HepG2 (cell line): Measurements from ENCODE around the gene NUB1. TPM values are rescaled to one million over a fixed set of nuclear protein-coding genes. Genes with fewer than 3 reads are reported as not detected.

ENCODE experiments used
- ATAC-seq: fragments of 200-7000 bp; cut with Tn5 transposase; 3 replicates; pipeline ENCODE4 v1.9.1; 2020; ENCODE audit warnings: mild to moderate bottlenecking, moderate library complexity
- BruUV-seq: library from RNA; stranded (reverse); fragments of 400-500 nt; replicated peaks from 2 replicates; lab custom pipeline; 2021; lab: Mats Ljungman, UMichigan
- CTCF ChIA-PET: fragments of 300-600 bp; formaldehyde crosslinking; extraction: SDS; loops from one replicate; lab custom pipeline; 2021; ENCODE audit warnings: low total read pairs, inconsistent platforms, low intra/inter-chr PET ratio; lab: Yijun Ruan, JAX
- POLR2A ChIA-PET: fragments of 350-600 bp; sonication (Branson Sonifier 250); formaldehyde crosslinking; loops from one replicate; lab custom pipeline; 2020; ENCODE audit warnings: antibody characterized with exemption, inconsistent platforms; lab: Yijun Ruan, JAX
- DNase-seq: peaks from one replicate; pipeline ENCODE4 v3.0.0-alpha.2; 2015; ENCODE audit warnings: low spot score
- FAIRE-seq: peaks from 3 replicates; lab custom pipeline; 2011; peaks lifted over from hg19 to GRCh38; lab: Jason Lieb, UNC
- H2AFZ ChIP-seq: one replicate; pipeline ENCODE4 v1.6.1; 2011; ENCODE audit warnings: low read length, inconsistent platforms
- H3K27ac ChIP-seq: fragments of 300-600 bp; 3 replicates; pipeline ENCODE4 v1.8.0; 2011; ENCODE audit warnings: mixed run types, mild to moderate bottlenecking, mixed read lengths, low read length, inconsistent platforms; ENCODE audit not compliant: insufficient read depth; ENCODE audit errors: extremely low read length
- H3K27me3 ChIP-seq, 2 experiments: fragments of 200-600 bp in 1 of 2; 2 replicates in 1 of 2; 3 replicates in 1 of 2; pipeline versions ENCODE4 v1.6.0 to v1.8.0; 2011; ENCODE audit warnings: low read length in 2 of 2, mild to moderate bottlenecking in 2 of 2, moderate library complexity in 2 of 2, inconsistent platforms in 1 of 2; ENCODE audit not compliant: insufficient read depth in 2 of 2, control insufficient read depth in 1 of 2
- H3K36me3 ChIP-seq, 2 experiments: fragments of 200-600 bp in 1 of 2; replicated peaks in 1 of 2; 2 replicates in 1 of 2; 3 replicates in 1 of 2; pipeline versions ENCODE4 v1.5.1 to v1.8.0; 2011; ENCODE audit warnings: low read length in 2 of 2, inconsistent platforms in 1 of 2; ENCODE audit not compliant: insufficient read depth in 2 of 2, control insufficient read depth in 1 of 2
- H3K4me1 ChIP-seq: 2 replicates; pipeline ENCODE4 v1.5.1; 2012; ENCODE audit warnings: low read length, inconsistent platforms; ENCODE audit not compliant: insufficient read depth
- H3K4me2 ChIP-seq: 2 replicates; pipeline ENCODE4 v1.6.0; 2011; ENCODE audit warnings: low read depth, low read length, inconsistent platforms
- H3K4me3 ChIP-seq, 3 experiments: fragments of 200-600 bp in 1 of 3; sonication (generic), shearing (Covaris generic) in 1 of 3; replicated peaks in 1 of 3; 2 replicates each; pipeline ENCODE4 v1.5.1; 2011 to 2016; ENCODE audit warnings: low read length in 3 of 3, inconsistent platforms in 2 of 3, low read depth in 2 of 3, mild to moderate bottlenecking in 2 of 3, control low read depth in 1 of 3, mixed read lengths in 1 of 3; ENCODE audit not compliant: insufficient read depth in 1 of 3
- H3K79me2 ChIP-seq: one replicate; pipeline ENCODE4 v1.6.1; 2011; ENCODE audit warnings: low read length, inconsistent platforms; ENCODE audit not compliant: insufficient read depth
- H3K9ac ChIP-seq: 2 replicates; pipeline ENCODE4 v1.6.0; 2011; ENCODE audit warnings: mild to moderate bottlenecking, low read depth, low read length, inconsistent platforms; ENCODE audit not compliant: insufficient read depth
- H3K9me3 ChIP-seq: 2 replicates; pipeline ENCODE4 v1.5.1; 2012; ENCODE audit warnings: mild to moderate bottlenecking, low read length
- H4K20me1 ChIP-seq: 2 replicates; pipeline ENCODE4 v1.6.0; 2011; ENCODE audit warnings: inconsistent platforms, mild to moderate bottlenecking, low read length, moderate library complexity; ENCODE audit not compliant: insufficient read depth
- ATF4 ChIP-seq, 2 experiments: fragments of 450-650 bp in 1 of 2; sonication (generic) in 1 of 2; formaldehyde crosslinking; IDR thresholded peaks; 2 replicates each; pipeline versions ENCODE4 v1.5.0 to v1.8.0; 2020 to 2022; ENCODE audit warnings: mild to moderate bottlenecking in 1 of 2, missing genetic modification reagents in 1 of 2
- CCDC6 ChIP-seq: sonication (generic); formaldehyde crosslinking; IDR thresholded peaks from 2 replicates; pipeline ENCODE4 v1.8.1; 2022; ENCODE audit warnings: mild to moderate bottlenecking, missing genetic modification reagents, moderate library complexity
- HMG20A ChIP-seq: IDR thresholded peaks from 2 replicates; pipeline ENCODE4 v1.6.1; 2016; ENCODE audit warnings: borderline replicate concordance
- KMT2B ChIP-seq: IDR thresholded peaks from 2 replicates; pipeline ENCODE4 v1.6.1; 2016; ENCODE audit warnings: missing genetic modification reagents, missing compliant biosample characterization
- MAF1 ChIP-seq: sonication (generic); formaldehyde crosslinking; IDR thresholded peaks from 2 replicates; pipeline ENCODE4 v1.5.0; 2020; ENCODE audit warnings: missing genetic modification reagents, borderline replicate concordance
- ONECUT2 ChIP-seq: sonication (generic); formaldehyde crosslinking; IDR thresholded peaks from 2 replicates; pipeline ENCODE4 v1.4.0; 2020; ENCODE audit warnings: missing genetic modification reagents
- PLRG1 ChIP-seq: fragments of 450-650 bp; conservative IDR thresholded peaks from 2 replicates; pipeline ENCODE4 v1.6.1; 2016
- POLR2AphosphoS5 ChIP-seq: IDR thresholded peaks from 2 replicates; pipeline ENCODE4 v1.6.1; 2012; ENCODE audit warnings: low read depth, low read length
- SALL1 ChIP-seq: sonication (generic); formaldehyde crosslinking; IDR thresholded peaks from 2 replicates; pipeline ENCODE4 v1.8.0; 2022; ENCODE audit warnings: mild to moderate bottlenecking, missing genetic modification reagents
- ZNF18 ChIP-seq: sonication (generic); formaldehyde crosslinking; IDR thresholded peaks from 2 replicates; pipeline ENCODE4 v1.8.0; 2022; ENCODE audit warnings: mild to moderate bottlenecking, missing genetic modification reagents; ENCODE audit not compliant: insufficient replicate concordance
- ZNF547 ChIP-seq: sonication (generic); formaldehyde crosslinking; IDR thresholded peaks from 2 replicates; pipeline ENCODE4 v1.5.1; 2020; ENCODE audit warnings: mild to moderate bottlenecking, missing genetic modification reagents
- ZNF777 ChIP-seq: sonication (generic); formaldehyde crosslinking; IDR thresholded peaks from 2 replicates; pipeline ENCODE4 v1.4.0; 2020; ENCODE audit warnings: missing genetic modification reagents
- ZSCAN21 ChIP-seq: sonication (generic); formaldehyde crosslinking; IDR thresholded peaks from 2 replicates; pipeline ENCODE4 v1.8.0; 2022; ENCODE audit warnings: mild to moderate bottlenecking, missing genetic modification reagents, moderate library complexity, borderline replicate concordance
- WGBS: methylation state at CpG from one replicate; pipeline ENCODE4 v1.1.6; 2017; ENCODE audit warnings: low lambda C conversion rate; 5-methylcytosine and 5-hydroxymethylcytosine counted together
- in situ Hi-C: cut with HindIII; loops from 2 replicates; pipeline ENCODE4 v1.10.0; 2017; ENCODE audit warnings: low pct_unique_long_range_greater_than_20kb; ENCODE audit not compliant: extremely low pct_ligation_motif_present
- intact Hi-C: fragments of 100-400 bp; cut with micrococcal nuclease; formaldehyde crosslinking; loops from one replicate; pipeline ENCODE4 v1.10.0; 2022; ENCODE audit not compliant: unreplicated experiment
- polyA plus RNA-seq, 8 experiments: library from polyadenylated mRNA; depleted of rRNA in 3 of 8; stranded (reverse) in 7 of 8; unstranded in 1 of 8; fragments of >200 nt; fragmentation: Illumina TruSeq in 4 of 8; extraction: Trizol in 4 of 8; gene quantifications; 2 replicates each; pipeline versions ENCODE4 v1.2.1 to v1.2.3, GENCODE V29; 2011 to 2016; ENCODE audit warnings: low read depth in 4 of 8, missing spikeins in 1 of 8, mixed read lengths in 1 of 8; ENCODE audit not compliant: insufficient read depth in 1 of 8
- total RNA-seq, 5 experiments: library from RNA; depleted of rRNA; stranded (reverse); fragments of >200 nt; fragmentation: Illumina TruSeq; extraction: Trizol; gene quantifications; 2 replicates each; pipeline ENCODE4 v1.2.3, GENCODE V29; 2016; ENCODE audit warnings: low read depth in 1 of 5
- TF ChIP-seq, protein P1 (sequence below): sonication (generic); formaldehyde crosslinking; IDR thresholded peaks from 2 replicates; pipeline ENCODE4 v1.8.1; 2023; ENCODE audit warnings: mild to moderate bottlenecking, missing genetic modification reagents

Gene NUB1
- total and polyA plus RNA-seq, 2 of the 13 experiments (the other 11 are each of a cell fraction or from before 2014, with no cell fraction given), result 27.1 to 37.0 TPM

- TF ChIP-seq, protein P1, sequence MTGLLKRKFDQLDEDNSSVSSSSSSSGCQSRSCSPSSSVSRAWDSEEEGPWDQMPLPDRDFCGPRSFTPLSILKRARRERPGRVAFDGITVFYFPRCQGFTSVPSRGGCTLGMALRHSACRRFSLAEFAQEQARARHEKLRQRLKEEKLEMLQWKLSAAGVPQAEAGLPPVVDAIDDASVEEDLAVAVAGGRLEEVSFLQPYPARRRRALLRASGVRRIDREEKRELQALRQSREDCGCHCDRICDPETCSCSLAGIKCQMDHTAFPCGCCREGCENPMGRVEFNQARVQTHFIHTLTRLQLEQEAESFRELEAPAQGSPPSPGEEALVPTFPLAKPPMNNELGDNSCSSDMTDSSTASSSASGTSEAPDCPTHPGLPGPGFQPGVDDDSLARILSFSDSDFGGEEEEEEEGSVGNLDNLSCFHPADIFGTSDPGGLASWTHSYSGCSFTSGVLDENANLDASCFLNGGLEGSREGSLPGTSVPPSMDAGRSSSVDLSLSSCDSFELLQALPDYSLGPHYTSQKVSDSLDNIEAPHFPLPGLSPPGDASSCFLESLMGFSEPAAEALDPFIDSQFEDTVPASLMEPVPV (CRISPR knock-in tag), result no peak
- TF ChIP-seq KMT2B (CRISPR knock-in tag), result no peak
- TF ChIP-seq ZSCAN21 (CRISPR knock-in tag), result no peak
- TF ChIP-seq, all 625 proteins: peak for 0
Observed at GRCh38 chr7:151345576-151346469, 4.2 kb downstream of the NUB1 start (continued).

GRCh38 chr7:151346470-151346769 lies 4.8 kb downstream of the NUB1 start:
- H4K20me1 ChIP-seq, result peaks cover 9% of the 10 kb centered on the region; the same call in 1 of the 2 replicates
- TF ChIP-seq CCDC6 (CRISPR knock-in tag) (no peak), ATF4 (CRISPR knock-in tag; IDR thresholded peaks at IDR 0.05) (no peak), MAF1 (CRISPR knock-in tag) (no peak), PLRG1 (no peak), ONECUT2 (CRISPR knock-in tag) (no peak), HMG20A (CRISPR knock-in tag) (no peak), POLR2AphosphoS5 (no peak), ZNF547 (CRISPR knock-in tag) (no peak), SALL1 (CRISPR knock-in tag) (no peak), ZNF777 (no peak), ZNF18 (CRISPR knock-in tag) (no peak)
- TF ChIP-seq, all 625 proteins: peak for 0
- Histone ChIP-seq H3K79me2 (peaks cover 14% of the 10 kb centered on the region), H3K4me3 (no peak overlapping the region), H2AFZ (no peak overlapping the region), H3K27me3 (no peaks in the 10 kb centered on the region), H3K4me2 (no peak overlapping the region), H3K9ac (no peak overlapping the region), H3K36me3 (peaks cover 7 to 21% of the 10 kb centered on the region in 2 experiments), H3K4me1 (peaks cover 38% of the 10 kb centered on the region), H3K27ac (no peak overlapping the region), H3K9me3 (no peaks in the 10 kb centered on the region)
- in situ Hi-C loops (no loop called here), intact Hi-C loops (no loop called here)
- WGBS, result 69% methylated on average over 2 of the region's 2 CpGs
- ChIA-PET POLR2A (no interaction called here), CTCF (no interaction called here)
- FAIRE-seq (no peak), ATAC-seq (no peak), DNase-seq (no peak)
- BruUV-seq, result no TSS peak
